Measurements from ENCODE around the gene RBMS3.

RBMS3 gene

DNA sequence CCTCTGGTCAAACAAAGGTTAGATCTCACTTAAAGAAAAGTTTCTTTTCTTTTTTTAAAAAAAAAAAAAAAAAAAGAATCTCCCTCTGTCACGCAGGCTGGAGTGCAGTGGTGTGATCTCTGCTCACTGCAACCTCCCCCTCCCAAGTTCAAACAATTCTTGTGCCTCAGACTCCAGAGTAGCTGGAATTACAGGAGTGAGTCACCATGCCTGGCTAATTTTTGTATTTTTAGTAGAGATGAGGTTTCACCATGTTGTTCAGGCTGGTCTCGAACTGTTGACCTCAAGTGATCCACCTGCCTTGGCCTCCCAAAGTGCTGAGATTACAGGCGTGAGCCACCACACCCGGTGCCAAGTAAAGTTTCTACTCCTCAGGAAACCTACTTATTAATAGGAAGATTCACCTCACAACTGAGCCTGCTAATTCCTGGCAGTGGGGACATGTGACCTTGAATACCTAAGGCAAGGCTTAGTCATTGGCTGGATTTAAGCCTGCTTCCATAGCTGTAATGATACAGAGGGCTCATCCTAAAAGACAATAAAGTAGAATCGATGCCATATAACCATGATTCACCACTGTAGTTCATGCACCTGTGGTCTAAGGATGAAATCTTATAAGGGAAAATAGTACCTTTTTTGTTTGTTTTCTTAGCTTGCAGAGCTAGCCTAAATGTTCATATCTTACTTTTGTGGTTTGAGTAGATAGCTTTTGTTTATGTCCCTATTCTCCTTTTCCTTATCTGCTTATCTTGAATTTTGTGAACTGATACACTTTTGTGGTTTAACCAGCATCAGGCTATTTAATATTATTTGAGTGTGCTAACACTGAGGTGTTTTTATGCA lies 24.8 kb upstream of the RBMS3 start:
- H3K27me3 ChIP-seq (ENCODE audit: control insufficient read depth in 1 of 2, insufficient read depth in 2 of 2, low read length in 2 of 2) = no peaks in the 10 kb centered on the region
- no peak overlapping the region for H3K4me3 ChIP-seq (ENCODE audit: low read depth in 1 of 2, low read length in 2 of 2)
- no peaks in the 10 kb centered on the region for H3K36me3 ChIP-seq (ENCODE audit: insufficient read depth, low read length)
- H3K4me1 ChIP-seq (ENCODE audit: insufficient read depth, low read length) = no peaks in the 10 kb centered on the region
- no peak overlapping the region for H3K27ac ChIP-seq (ENCODE audit: low read depth, low read length)
- H3K9me3 ChIP-seq (ENCODE audit: low read length) = no peaks in the 10 kb centered on the region
- H3K9ac ChIP-seq (ENCODE audit: low read length) = no peak overlapping the region

DNA sequence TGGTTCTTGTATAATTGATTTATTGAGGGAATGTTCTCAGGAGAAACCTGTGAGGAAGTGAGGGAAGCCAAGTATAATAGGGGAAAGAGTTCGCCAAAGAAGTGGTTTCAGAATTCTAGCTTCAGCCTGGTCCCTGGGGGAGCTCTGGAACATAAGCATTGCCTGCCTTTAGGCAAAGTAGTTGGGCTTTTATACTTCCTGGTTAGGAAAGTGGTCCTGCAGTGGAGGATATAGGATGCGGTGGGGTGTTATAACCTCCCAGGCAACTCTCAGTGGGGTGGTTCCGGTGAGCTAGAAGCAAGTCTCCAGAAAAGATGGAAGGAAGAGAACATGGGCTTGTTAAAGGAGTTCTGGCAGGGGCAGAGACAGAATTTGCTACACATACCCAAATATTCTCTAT lies 22.7 kb upstream of the RBMS3 start:
- Histone ChIP-seq H3K9ac (ENCODE audit: low read length) (no peak overlapping the region), H3K36me3 (ENCODE audit: insufficient read depth, low read length) (no peaks in the 10 kb centered on the region), H3K4me3 (ENCODE audit: low read depth in 1 of 2, low read length in 2 of 2) (no peak overlapping the region), H3K4me1 (ENCODE audit: insufficient read depth, low read length) (no peaks in the 10 kb centered on the region), H3K27ac (ENCODE audit: low read depth, low read length) (no peak overlapping the region), H3K27me3 (ENCODE audit: control insufficient read depth in 1 of 2, insufficient read depth in 2 of 2, low read length in 2 of 2) (no peaks in the 10 kb centered on the region), H3K9me3 (ENCODE audit: low read length) (no peaks in the 10 kb centered on the region)

DNA sequence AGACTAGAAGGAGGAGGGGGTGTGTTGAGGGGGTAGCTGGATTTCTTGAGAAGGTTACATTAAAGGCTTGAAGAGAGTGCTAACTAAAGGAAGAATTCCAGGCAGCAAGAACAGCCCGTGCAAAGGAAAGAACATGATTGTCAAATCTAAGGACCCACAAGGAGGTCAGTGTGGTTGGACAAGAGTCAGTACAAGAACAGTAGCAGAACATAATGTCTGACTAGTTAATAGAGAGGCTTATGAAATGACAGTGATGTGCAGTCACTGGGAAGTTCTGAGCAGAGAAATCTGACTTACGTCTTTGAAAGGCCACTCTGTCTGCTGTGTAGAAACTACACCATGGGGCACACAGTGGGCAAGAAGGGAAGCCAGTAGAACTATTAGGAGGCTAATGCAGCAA lies 19.8 kb upstream of the RBMS3 start:
- Histone ChIP-seq H3K27ac (ENCODE audit: low read depth, low read length) (no peak overlapping the region), H3K9ac (ENCODE audit: low read length) (no peak overlapping the region), H3K36me3 (ENCODE audit: insufficient read depth, low read length) (no peaks in the 10 kb centered on the region), H3K4me3 (ENCODE audit: low read depth in 1 of 2, low read length in 2 of 2) (no peak overlapping the region), H3K9me3 (ENCODE audit: low read length) (no peaks in the 10 kb centered on the region), H3K4me1 (ENCODE audit: insufficient read depth, low read length) (no peaks in the 10 kb centered on the region), H3K27me3 (ENCODE audit: control insufficient read depth in 1 of 2, insufficient read depth in 2 of 2, low read length in 2 of 2) (no peaks in the 10 kb centered on the region)

DNA sequence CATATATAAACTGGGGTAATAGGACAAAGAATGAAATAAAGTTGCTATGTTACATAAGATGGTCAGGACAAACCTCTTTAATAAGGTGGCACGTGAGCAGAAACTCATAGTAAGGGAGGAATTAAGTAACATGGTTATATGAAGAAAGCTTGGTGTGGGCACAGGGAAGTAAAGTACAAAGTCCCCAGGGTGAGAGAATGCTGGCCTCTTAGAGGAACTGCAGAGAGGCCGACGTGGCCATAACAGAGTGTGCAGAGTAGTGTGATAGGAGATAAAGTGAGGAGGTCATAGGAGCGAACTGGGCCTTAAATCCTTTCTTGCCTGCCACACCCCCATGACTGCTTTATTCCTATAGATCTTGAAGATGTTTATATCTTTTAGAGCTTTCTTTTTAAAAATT lies 17.4 kb upstream of the RBMS3 start:
- H3K4me1 ChIP-seq (ENCODE audit: insufficient read depth, low read length) = no peaks in the 10 kb centered on the region

DNA sequence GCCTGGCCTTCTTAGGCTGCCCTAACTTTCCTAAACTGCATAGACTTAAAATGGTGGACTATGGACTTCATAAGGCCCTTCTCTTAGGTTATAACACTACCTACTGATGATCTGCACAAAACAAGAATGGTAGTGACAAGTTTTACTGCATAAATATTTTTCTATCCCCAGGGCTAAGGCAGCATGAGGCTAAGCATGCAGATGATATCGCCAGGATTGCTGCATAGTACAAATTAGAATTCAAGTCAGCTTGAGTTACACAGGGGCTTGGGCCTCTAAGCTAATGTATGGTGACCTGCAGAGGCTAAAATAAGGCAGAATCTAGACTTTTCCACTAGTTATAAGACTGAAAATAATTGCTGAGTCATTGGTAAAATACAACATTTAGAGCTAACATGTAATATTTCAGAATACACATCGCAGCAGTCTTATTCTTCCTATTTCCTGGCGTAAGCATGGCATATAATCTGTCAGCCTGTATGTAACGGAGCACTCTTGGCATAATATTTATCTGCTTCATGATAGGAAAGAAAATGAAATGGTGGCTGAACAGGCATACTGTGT lies 15.3 kb upstream of the RBMS3 start:
- Histone ChIP-seq H3K36me3 (ENCODE audit: insufficient read depth, low read length) (no peaks in the 10 kb centered on the region), H3K4me1 (ENCODE audit: insufficient read depth, low read length) (no peaks in the 10 kb centered on the region), H3K27ac (ENCODE audit: low read depth, low read length) (no peak overlapping the region), H3K9ac (ENCODE audit: low read length) (no peak overlapping the region), H3K9me3 (ENCODE audit: low read length) (no peaks in the 10 kb centered on the region), H3K4me3 (ENCODE audit: low read depth in 1 of 2, low read length in 2 of 2) (no peak overlapping the region), H3K27me3 (ENCODE audit: control insufficient read depth in 1 of 2, insufficient read depth in 2 of 2, low read length in 2 of 2) (no peaks in the 10 kb centered on the region)

More for the DNA sequence above, 17.4 kb upstream of the RBMS3 start:
- no peak overlapping the region for H3K9ac ChIP-seq (ENCODE audit: low read length)
- H3K27ac ChIP-seq (ENCODE audit: low read depth, low read length) = no peak overlapping the region
- no peaks in the 10 kb centered on the region for H3K9me3 ChIP-seq (ENCODE audit: low read length)
- no peaks in the 10 kb centered on the region for H3K27me3 ChIP-seq (ENCODE audit: control insufficient read depth in 1 of 2, insufficient read depth in 2 of 2, low read length in 2 of 2)
- H3K36me3 ChIP-seq (ENCODE audit: insufficient read depth, low read length) = no peaks in the 10 kb centered on the region
- H3K4me3 ChIP-seq (ENCODE audit: low read depth in 1 of 2, low read length in 2 of 2) = no peak overlapping the region

DNA sequence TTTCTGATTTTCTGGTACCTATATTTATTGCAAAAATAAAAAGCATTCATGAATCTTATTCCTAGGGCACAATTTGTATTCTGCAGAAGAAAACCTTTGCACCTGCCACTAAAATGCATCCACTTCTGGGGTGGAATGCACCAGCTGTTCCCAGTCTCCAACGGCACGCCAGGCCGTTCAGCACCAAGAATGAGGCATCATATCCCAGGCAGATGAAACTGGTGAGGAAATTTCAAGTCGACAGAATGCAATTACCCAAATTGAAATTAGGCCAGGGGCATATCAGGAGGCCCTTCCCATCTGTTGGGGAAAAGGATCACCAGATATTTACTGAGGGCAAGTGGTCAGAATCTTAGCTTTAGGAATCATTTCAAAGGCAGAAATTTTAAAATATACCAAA lies 13.6 kb upstream of the RBMS3 start:
- Histone ChIP-seq H3K9me3 (ENCODE audit: low read length) (no peaks in the 10 kb centered on the region), H3K4me3 (ENCODE audit: low read depth in 1 of 2, low read length in 2 of 2) (no peak overlapping the region), H3K9ac (ENCODE audit: low read length) (no peak overlapping the region), H3K36me3 (ENCODE audit: insufficient read depth, low read length) (no peaks in the 10 kb centered on the region), H3K4me1 (ENCODE audit: insufficient read depth, low read length) (no peaks in the 10 kb centered on the region), H3K27ac (ENCODE audit: low read depth, low read length) (no peak overlapping the region), H3K27me3 (ENCODE audit: control insufficient read depth in 1 of 2, insufficient read depth in 2 of 2, low read length in 2 of 2) (no peaks in the 10 kb centered on the region)

DNA sequence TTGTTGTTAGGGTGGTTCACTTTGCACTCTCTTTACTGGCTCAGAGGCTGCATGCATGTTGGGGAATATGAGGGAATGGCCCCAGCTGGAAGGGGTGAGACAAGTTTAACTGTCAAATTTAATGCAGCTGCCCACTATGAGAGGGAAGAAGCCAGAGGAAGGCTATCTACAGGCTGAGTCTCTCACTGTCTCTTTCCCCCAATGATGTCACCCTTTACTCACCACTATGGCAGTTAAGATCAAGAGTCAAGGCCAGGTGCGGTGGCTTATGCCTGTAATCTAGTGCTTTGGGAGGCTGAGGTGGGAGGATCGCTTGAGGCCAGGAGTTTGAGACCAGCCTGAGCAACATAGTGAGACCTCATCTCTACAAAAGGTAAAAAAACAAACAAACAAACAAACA lies 12.2 kb upstream of the RBMS3 start:
- Histone ChIP-seq H3K36me3 (ENCODE audit: insufficient read depth, low read length) (no peaks in the 10 kb centered on the region), H3K27me3 (ENCODE audit: control insufficient read depth in 1 of 2, insufficient read depth in 2 of 2, low read length in 2 of 2) (no peaks in the 10 kb centered on the region), H3K9me3 (ENCODE audit: low read length) (no peaks in the 10 kb centered on the region), H3K27ac (ENCODE audit: low read depth, low read length) (no peak overlapping the region), H3K9ac (ENCODE audit: low read length) (no peak overlapping the region), H3K4me1 (ENCODE audit: insufficient read depth, low read length) (no peaks in the 10 kb centered on the region), H3K4me3 (ENCODE audit: low read depth in 1 of 2, low read length in 2 of 2) (no peak overlapping the region)

DNA sequence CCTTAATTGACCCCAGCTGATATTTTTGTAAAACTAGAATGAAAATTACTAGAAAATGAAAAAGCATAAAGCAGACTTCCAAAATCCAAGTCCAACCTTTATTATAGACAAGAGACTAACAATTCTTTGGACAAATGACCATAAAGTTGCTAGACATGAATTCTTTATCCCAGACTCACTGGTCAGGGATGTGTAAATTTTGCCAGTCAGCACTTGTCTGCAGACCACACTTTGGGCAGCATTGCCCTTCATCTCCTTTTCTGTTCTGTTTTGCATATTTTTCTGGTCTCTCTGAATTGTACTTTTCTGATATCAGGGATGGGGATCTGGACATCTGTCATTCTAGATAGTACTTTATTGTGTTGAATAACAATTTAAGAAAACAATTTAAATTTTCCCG lies 10.1 kb upstream of the RBMS3 start:
- Histone ChIP-seq H3K4me1 (ENCODE audit: insufficient read depth, low read length) (peaks cover 8% of the 10 kb centered on the region), H3K4me3 (ENCODE audit: low read depth in 1 of 2, low read length in 2 of 2) (no peak overlapping the region), H3K9ac (ENCODE audit: low read length) (no peak overlapping the region), H3K36me3 (ENCODE audit: insufficient read depth, low read length) (no peaks in the 10 kb centered on the region), H3K9me3 (ENCODE audit: low read length) (no peaks in the 10 kb centered on the region), H3K27me3 (ENCODE audit: control insufficient read depth in 1 of 2, insufficient read depth in 2 of 2, low read length in 2 of 2) (no peaks in the 10 kb centered on the region), H3K27ac (ENCODE audit: low read depth, low read length) (no peak overlapping the region)

DNA sequence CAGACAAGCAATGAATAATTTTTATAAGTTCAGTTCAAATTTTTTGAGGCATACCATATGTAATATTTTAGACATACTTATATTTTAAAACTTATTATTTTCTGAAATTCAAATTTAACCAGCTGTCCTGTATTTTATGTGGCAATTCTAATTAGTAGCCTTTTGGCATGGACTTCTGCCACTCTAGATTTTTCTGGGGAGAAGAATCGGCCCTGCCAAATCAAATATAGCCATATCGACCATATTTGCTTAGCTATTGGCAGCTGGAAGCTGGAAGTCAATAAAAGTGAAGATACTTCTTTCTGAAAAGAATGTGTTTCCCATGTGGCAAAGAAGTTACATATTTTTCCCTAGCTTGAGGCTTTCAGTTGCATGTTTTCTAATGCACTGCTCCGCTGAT lies 9.4 kb upstream of the RBMS3 start:
- peaks cover 9% of the 10 kb centered on the region for H3K4me1 ChIP-seq (ENCODE audit: insufficient read depth, low read length)
- H3K9ac ChIP-seq (ENCODE audit: low read length) = no peak overlapping the region
- H3K27ac ChIP-seq (ENCODE audit: low read depth, low read length) = no peak overlapping the region
- H3K4me3 ChIP-seq (ENCODE audit: low read depth in 1 of 2, low read length in 2 of 2) = no peak overlapping the region
- no peaks in the 10 kb centered on the region for H3K27me3 ChIP-seq (ENCODE audit: control insufficient read depth in 1 of 2, insufficient read depth in 2 of 2, low read length in 2 of 2)
- no peaks in the 10 kb centered on the region for H3K9me3 ChIP-seq (ENCODE audit: low read length)
- H3K36me3 ChIP-seq (ENCODE audit: insufficient read depth, low read length) = no peaks in the 10 kb centered on the region

DNA sequence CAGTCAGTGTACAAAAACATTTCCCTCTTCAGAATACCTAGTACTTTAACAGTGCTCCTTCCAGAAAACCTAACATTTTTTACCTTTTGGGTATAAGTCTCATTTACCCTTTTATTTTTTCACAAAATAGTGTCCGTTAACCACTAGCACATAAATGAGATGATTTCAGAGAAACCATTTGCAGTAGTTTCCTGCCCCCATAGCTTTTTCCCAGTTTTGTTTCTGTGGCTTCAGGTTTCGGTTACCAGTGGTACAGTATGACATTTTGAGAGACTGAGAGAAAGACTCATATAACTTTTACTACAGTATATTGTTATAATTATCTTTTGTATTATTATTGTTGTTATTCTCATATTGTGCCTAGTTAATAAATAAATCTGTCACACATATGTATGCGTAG lies 6.2 kb upstream of the RBMS3 start:
- Histone ChIP-seq H3K9me3 (ENCODE audit: low read length) (no peaks in the 10 kb centered on the region), H3K4me1 (ENCODE audit: insufficient read depth, low read length) (peaks cover 12% of the 10 kb centered on the region), H3K9ac (ENCODE audit: low read length) (no peak overlapping the region), H3K27ac (ENCODE audit: low read depth, low read length) (no peak overlapping the region), H3K36me3 (ENCODE audit: insufficient read depth, low read length) (no peaks in the 10 kb centered on the region), H3K27me3 (ENCODE audit: control insufficient read depth in 1 of 2, insufficient read depth in 2 of 2, low read length in 2 of 2) (no peaks in the 10 kb centered on the region), H3K4me3 (ENCODE audit: low read depth in 1 of 2, low read length in 2 of 2) (no peak overlapping the region)

DNA sequence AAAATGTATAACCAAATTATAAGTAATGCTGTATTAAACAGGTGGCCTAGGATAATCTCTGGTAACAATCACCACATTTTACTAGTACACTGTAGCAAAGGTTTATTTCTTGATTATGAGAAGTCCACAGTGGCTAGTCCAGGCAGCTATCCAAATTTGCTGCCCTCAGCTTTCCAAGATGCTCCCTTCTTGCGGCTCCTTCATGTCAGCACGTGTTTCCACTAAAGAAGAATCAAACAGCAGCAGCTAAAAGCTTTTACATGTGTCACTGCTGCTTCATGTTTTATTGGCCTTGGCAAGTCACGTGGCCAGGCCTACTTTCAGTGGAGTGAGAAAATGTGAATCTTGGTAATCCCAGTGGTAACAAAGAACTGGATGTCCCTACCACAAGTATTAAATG lies 5.6 kb upstream of the RBMS3 start:
- Histone ChIP-seq H3K4me1 (ENCODE audit: insufficient read depth, low read length) (peaks cover 16% of the 10 kb centered on the region), H3K9ac (ENCODE audit: low read length) (no peak overlapping the region), H3K4me3 (ENCODE audit: low read depth in 1 of 2, low read length in 2 of 2) (no peak overlapping the region), H3K27ac (ENCODE audit: low read depth, low read length) (no peak overlapping the region), H3K27me3 (ENCODE audit: control insufficient read depth in 1 of 2, insufficient read depth in 2 of 2, low read length in 2 of 2) (no peaks in the 10 kb centered on the region), H3K36me3 (ENCODE audit: insufficient read depth, low read length) (no peaks in the 10 kb centered on the region), H3K9me3 (ENCODE audit: low read length) (no peaks in the 10 kb centered on the region)

DNA sequence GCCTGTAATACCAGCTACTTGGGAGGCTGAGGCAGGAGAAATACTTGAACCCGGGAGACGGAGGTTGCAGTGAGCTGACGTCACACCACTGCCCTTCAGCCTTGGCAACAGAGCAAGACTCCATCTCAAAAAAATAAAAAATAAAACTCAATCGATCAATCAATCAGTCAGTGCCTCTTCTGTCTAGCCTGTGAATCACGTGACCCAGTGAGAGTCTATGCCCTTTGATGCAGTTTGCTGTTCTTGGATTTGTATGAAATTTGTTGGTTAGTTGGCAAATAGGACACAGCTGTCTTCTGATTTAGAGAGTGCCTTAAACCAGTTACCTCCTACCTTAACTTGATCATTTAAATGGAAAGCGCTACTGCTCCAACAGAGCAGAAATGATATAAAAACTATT lies 3.6 kb upstream of the RBMS3 start:
- Histone ChIP-seq H3K9me3 (ENCODE audit: low read length) (no peaks in the 10 kb centered on the region), H3K27ac (ENCODE audit: low read depth, low read length) (no peak overlapping the region), H3K36me3 (ENCODE audit: insufficient read depth, low read length) (no peaks in the 10 kb centered on the region), H3K4me3 (ENCODE audit: low read depth in 1 of 2, low read length in 2 of 2) (no peak overlapping the region), H3K27me3 (ENCODE audit: control insufficient read depth in 1 of 2, insufficient read depth in 2 of 2, low read length in 2 of 2) (no peaks in the 10 kb centered on the region), H3K4me1 (ENCODE audit: insufficient read depth, low read length) (peaks cover 16% of the 10 kb centered on the region), H3K9ac (ENCODE audit: low read length) (no peak overlapping the region)

Data from muscle layer of colon (tissue), 2 donors.